H1 (cell line): ENCODE data around the gene PDE4B. TPM values are rescaled to one million over a fixed set of nuclear protein-coding genes. Genes with fewer than 3 reads are reported as not detected.

ENCODE experiments used
- NANOG ChIP-seq: IDR thresholded peaks from 2 replicates; pipeline ENCODE4 v1.6.1; 2011; ENCODE audit warnings: low read length, low read depth, mild to moderate bottlenecking, inconsistent platforms; ENCODE audit not compliant: insufficient read depth, poor library complexity, severe bottlenecking
- RXRA ChIP-seq: IDR thresholded peaks from 2 replicates; pipeline ENCODE4 v1.6.1; 2011; ENCODE audit warnings: low read depth, mild to moderate bottlenecking, low read length, moderate library complexity; ENCODE audit not compliant: insufficient read depth
- polyA plus RNA-seq, 7 experiments: library from polyadenylated mRNA; depleted of rRNA in 3 of 7; stranded (reverse) in 5 of 7; unstranded in 2 of 7; fragments of >200 nt in 5 of 7; fragments of 200-250 nt in 2 of 7; gene quantifications; 1 replicate in 5 of 7; 2 replicates in 1 of 7; 4 replicates in 1 of 7; pipeline versions ENCODE4 v1.2.1 to v1.2.3, GENCODE V29; 2011 to 2013; ENCODE audit warnings: missing spikeins in 2 of 7, mixed read lengths in 2 of 7
- total RNA-seq: library from RNA; stranded (reverse); fragmentation: NEBNext Ultra II Directional; extraction: Animal tissue kit (Norgen Biotek cat#: 25700); gene quantifications from 2 replicates; pipeline ENCODE4 v1.2.1, GENCODE V29; 2021

PDE4B gene
- total and polyA plus RNA-seq, 2 of the 8 experiments (the other 6 are each of a cell fraction or from before 2014, with no cell fraction given) = 5.0 to 15.1 TPM

DNA sequence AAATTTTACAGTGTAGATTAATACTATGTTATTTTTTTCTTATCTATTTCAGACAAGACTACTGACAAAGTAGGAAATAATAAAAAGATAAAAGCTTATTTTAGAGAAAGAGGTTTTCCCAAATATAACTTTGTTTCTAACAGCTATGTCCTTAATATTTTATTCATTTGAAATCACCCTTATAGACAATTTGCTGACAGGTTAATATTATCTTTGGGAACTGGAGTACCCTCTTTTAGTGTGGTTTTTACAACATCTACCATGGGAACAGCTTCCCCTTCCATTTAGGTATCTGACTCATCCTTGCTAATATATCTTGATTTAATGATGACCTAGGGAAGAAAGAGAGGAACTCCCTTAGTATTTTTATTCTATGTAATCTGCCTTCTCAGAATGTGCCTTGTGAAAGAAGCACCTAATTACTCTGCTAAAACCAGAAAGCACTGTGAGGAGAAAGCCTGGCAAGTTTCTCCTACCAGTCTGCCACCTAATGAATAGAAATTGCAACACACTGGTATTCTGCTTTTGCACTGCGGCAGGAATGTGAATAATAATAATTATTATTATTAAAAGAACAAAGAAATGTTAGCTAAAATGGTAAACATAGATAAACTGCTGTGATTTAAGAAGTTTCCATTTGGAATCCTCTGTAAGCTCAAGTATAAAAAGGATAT, 192.8 kb downstream of the PDE4B start (continued):
- TF ChIP-seq NANOG = no peak
- no peak for TF ChIP-seq RXRA
